ENCODE results near the gene GBGT1. TPM values are rescaled to one million over a fixed set of nuclear protein-coding genes. Genes with fewer than 3 reads are reported as not detected.
A peak's percentile ranks its signal among the peaks of the same experiment; 100 is the strongest.

GBGT1 gene
- total RNA-seq, 1 donor from 2014 or later = 13.4 TPM

- Histone ChIP-seq H3K9me3 (no peaks in the 10 kb centered on the region), H3K4me3 (no peak overlapping the region), H3K36me3 (no peaks in the 10 kb centered on the region), H3K4me1 (peaks cover 12 to 38% of the 10 kb centered on the region in 2 donors), H3K27me3 (no peaks in the 10 kb centered on the region), H3K27ac (no peak overlapping the region)
- DNase-seq (ENCODE audit: low spot score in 2 of 2) = no peak
- TF ChIP-seq, protein P1, sequence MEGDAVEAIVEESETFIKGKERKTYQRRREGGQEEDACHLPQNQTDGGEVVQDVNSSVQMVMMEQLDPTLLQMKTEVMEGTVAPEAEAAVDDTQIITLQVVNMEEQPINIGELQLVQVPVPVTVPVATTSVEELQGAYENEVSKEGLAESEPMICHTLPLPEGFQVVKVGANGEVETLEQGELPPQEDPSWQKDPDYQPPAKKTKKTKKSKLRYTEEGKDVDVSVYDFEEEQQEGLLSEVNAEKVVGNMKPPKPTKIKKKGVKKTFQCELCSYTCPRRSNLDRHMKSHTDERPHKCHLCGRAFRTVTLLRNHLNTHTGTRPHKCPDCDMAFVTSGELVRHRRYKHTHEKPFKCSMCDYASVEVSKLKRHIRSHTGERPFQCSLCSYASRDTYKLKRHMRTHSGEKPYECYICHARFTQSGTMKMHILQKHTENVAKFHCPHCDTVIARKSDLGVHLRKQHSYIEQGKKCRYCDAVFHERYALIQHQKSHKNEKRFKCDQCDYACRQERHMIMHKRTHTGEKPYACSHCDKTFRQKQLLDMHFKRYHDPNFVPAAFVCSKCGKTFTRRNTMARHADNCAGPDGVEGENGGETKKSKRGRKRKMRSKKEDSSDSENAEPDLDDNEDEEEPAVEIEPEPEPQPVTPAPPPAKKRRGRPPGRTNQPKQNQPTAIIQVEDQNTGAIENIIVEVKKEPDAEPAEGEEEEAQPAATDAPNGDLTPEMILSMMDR (IDR thresholded peaks at IDR 0.05) = no peak
- intact Hi-C loops (cut with DNase I) = no loop called here
Observed at GRCh38 chr9:133118179-133118520, 45.6 kb downstream of the GBGT1 start.

- Histone ChIP-seq H3K27me3 (no peaks in the 10 kb centered on the region), H3K9me3 (no peaks in the 10 kb centered on the region), H3K36me3 (no peaks in the 10 kb centered on the region), H3K4me3 (no peak overlapping the region), H3K27ac (no peak overlapping the region), H3K4me1 (peaks cover 12 to 41% of the 10 kb centered on the region in 2 donors)
- TF ChIP-seq, protein P1 (IDR thresholded peaks at IDR 0.05) = no peak
- no peak for DNase-seq (ENCODE audit: low spot score in 2 of 2)
- intact Hi-C loops (cut with DNase I) = no loop called here
Observed at GRCh38 chr9:133117271-133118178, 46.2 kb downstream of the GBGT1 start.

DNA sequence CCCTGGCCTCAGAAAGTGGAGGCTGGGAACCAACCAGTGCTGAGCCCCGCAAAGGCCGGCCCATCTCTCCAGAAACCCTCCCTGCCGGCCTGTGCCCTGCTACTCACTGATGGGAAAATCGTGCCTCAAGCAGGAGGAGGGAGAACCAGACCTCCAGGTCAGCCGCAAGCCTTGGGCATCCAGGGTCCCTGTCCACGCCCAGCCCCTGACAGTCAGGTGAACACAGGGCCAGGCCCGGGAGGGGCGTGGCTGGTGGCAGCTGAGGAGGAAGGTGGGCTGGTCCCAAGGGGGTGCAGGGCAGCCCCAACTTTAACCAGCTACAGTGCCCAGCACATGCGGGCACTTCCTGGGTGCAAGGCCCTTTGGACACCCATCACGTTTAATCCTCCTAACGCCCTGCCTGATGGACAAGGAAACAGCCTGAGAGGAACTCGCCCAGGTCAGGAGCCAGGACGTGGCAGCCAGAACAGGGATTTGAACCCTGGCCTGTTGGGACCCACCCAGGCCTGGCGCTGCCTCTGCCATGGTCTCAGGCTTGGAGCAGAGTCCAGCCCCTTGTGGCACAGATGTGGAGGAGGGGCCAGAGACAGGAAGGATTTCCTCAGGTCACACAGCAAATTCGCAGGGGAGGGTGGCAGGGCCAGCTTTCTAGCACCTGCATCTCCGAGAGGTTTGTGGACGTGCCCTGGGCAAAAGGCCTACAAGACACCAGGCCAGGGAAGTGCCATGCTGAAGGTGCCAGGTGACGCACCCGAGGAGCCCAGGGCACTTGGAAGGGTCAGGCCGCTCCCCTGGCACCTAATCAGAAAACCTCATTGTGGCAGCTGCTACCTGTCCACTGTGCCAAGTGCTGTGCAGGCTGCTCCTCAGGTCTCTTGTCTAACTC lies 47.1 kb downstream of the GBGT1 start:
- H3K4me1 ChIP-seq = peaks cover 12 to 41% of the 10 kb centered on the region in 2 donors

DNA sequence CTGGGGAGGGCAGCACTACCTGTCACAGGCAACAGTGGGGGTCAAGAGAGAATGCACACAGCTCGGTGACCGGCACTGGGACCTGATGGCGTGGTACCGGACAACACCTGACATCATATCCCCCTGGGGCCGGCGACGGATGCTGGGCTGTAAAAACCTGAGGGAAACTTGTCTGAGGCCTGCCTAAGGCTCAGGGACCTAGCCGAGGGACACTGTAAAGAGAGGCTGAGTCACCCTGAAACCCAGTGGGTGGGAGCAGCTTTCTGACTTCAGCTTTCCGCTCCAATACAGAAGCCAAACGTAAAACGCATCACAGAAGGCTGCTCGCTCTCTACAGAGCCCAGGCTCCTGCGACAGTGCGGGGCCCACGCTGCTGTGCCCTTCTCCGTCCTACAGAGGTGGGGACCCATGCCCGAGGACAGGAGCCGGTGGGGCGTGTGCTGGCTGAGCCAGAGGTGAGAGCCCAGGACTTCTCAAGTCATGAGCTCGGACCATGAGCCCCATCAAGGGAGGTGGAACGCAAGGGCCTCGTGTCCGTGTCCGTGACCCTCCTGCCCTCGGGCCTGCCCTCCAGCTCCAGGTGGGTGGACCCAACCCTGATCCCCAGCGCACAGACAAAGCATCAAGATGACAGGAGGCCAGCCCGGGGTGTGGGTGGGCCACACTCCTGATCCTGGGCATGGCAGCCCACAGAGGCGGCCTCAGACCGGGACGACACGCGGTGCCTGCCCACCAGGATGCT lies 47.9 kb downstream of the GBGT1 start:
- H3K4me1 ChIP-seq = peaks cover 12 to 41% of the 10 kb centered on the region in 2 donors
- H3K4me3 ChIP-seq = no peak overlapping the region
- peak overlapping the region in 1 of 2 donors; percentile 67 for H3K27ac ChIP-seq
- H3K36me3 ChIP-seq = peaks cover 3 to 12% of the 10 kb centered on the region in 2 donors
- TF ChIP-seq, protein P1 (IDR thresholded peaks at IDR 0.05) = no peak
- H3K9me3 ChIP-seq = no peaks in the 10 kb centered on the region
- intact Hi-C loops (cut with DNase I) = no loop called here
- DNase-seq (ENCODE audit: low spot score in 2 of 2) = no peak
- H3K27me3 ChIP-seq = no peaks in the 10 kb centered on the region

More for the DNA sequence above, 47.1 kb downstream of the GBGT1 start:
- no peaks in the 10 kb centered on the region for H3K27me3 ChIP-seq
- DNase-seq (ENCODE audit: low spot score in 2 of 2) = no peak
- intact Hi-C loops (cut with DNase I) = no loop called here
- TF ChIP-seq, protein P1 (IDR thresholded peaks at IDR 0.05) = no peak
- no peak overlapping the region for H3K4me3 ChIP-seq
- H3K27ac ChIP-seq = no peak overlapping the region
- peaks cover 0 to 4% of the 10 kb centered on the region in 2 donors for H3K36me3 ChIP-seq
- H3K9me3 ChIP-seq = no peaks in the 10 kb centered on the region

GRCh38 chr9:133114886-133115603 lies 48.7 kb downstream of the GBGT1 start:
- H3K4me3 ChIP-seq = no peak overlapping the region
- TF ChIP-seq, protein P1 (IDR thresholded peaks at IDR 0.05) = no peak
- H3K9me3 ChIP-seq = no peaks in the 10 kb centered on the region
- H3K27me3 ChIP-seq = no peaks in the 10 kb centered on the region
- H3K4me1 ChIP-seq = peaks cover 12 to 34% of the 10 kb centered on the region in 2 donors
- H3K36me3 ChIP-seq = peaks cover 7 to 16% of the 10 kb centered on the region in 2 donors
- intact Hi-C loops (cut with DNase I) = no loop called here
- H3K27ac ChIP-seq = peak overlapping the region; percentile 67 to 68
- DNase-seq (ENCODE audit: low spot score in 2 of 2) = no peak

All from ascending aorta (tissue), 2 donors.